Neural progenitor cell (in vitro differentiated cells): ENCODE data around the gene BARX2.

Source experiments
- CTCF ChIP-seq: fragments of 200-600 bp; sonication (generic); IDR thresholded peaks from 2 replicates; pipeline ENCODE4 v1.5.1; 2017; ENCODE audit warnings: antibody characterized with exemption, mild to moderate bottlenecking
- EZH2 ChIP-seq: fragments of 200-600 bp; sonication (generic); IDR thresholded peaks from 2 replicates; pipeline ENCODE4 v1.6.1; 2017; ENCODE audit warnings: antibody characterized with exemption, mild to moderate bottlenecking, moderate library complexity

GRCh38 chr11:129391360-129391759 is 15.7 kb downstream of the BARX2 start:
- TF ChIP-seq CTCF (no peak), EZH2 (no peak)
